T-helper 22 cell (primary cell): ENCODE data around the gene GPR139.

ENCODE experiments used
- DNase-seq: peaks from one replicate; pipeline ENCODE4 v3.0.0-alpha.2; 2020; ENCODE audit warnings: low read depth

Gene GPR139

GRCh38 chr16:20053336-20053735 is 20.4 kb downstream of the GPR139 start:
- no peak for DNase-seq

- DNase-seq: no peak
These were observed 22.1 kb downstream of the GPR139 start for GRCh38 chr16:20051611-20052010.

GRCh38 chr16:20051147-20051546 is 22.5 kb downstream of the GPR139 start:
- DNase-seq: no peak

- no peak for DNase-seq
These were observed 23.9 kb downstream of the GPR139 start for GRCh38 chr16:20049831-20050230.

- DNase-seq: no peak
These were observed 27.8 kb downstream of the GPR139 start for GRCh38 chr16:20045886-20046285.

- no peak for DNase-seq
These were observed 30.8 kb downstream of the GPR139 start for GRCh38 chr16:20042848-20043247.

GRCh38 chr16:20041924-20042596 is 31.6 kb downstream of the GPR139 start:
- DNase-seq: no peak

- no peak for DNase-seq
These were observed 33.7 kb downstream of the GPR139 start for GRCh38 chr16:20040011-20040410.

GRCh38 chr16:20029611-20030010 is 44.1 kb downstream of the GPR139 start:
- DNase-seq: no peak

- no peak for DNase-seq
These were observed 47.2 kb downstream of the GPR139 start for GRCh38 chr16:20026361-20027072.

- DNase-seq: no peak
These were observed 50.5 kb downstream of the GPR139 start for GRCh38 chr16:20023190-20023589.

- DNase-seq: no peak
These were observed 52.7 kb downstream of the GPR139 start for GRCh38 chr16:20020976-20021375.

- DNase-seq: no peak
These were observed 53.6 kb downstream of the GPR139 start for GRCh38 chr16:20020083-20020482.

GRCh38 chr16:20016234-20016633 is 57.5 kb downstream of the GPR139 start:
- no peak for DNase-seq

- DNase-seq: no peak
These were observed 68.8 kb downstream of the GPR139 start for GRCh38 chr16:20004931-20005330.

- no peak for DNase-seq
These were observed 70.8 kb downstream of the GPR139 start for GRCh38 chr16:20002936-20003335.

- DNase-seq: no peak
These were observed 71.6 kb downstream of the GPR139 start for GRCh38 chr16:20001856-20002707.

- DNase-seq: no peak
These were observed 76.0 kb downstream of the GPR139 start for GRCh38 chr16:19997734-19998133.

GRCh38 chr16:19997264-19997663 is 76.4 kb downstream of the GPR139 start:
- DNase-seq: no peak

GRCh38 chr16:19994466-19995170 is 79.1 kb downstream of the GPR139 start:
- no peak for DNase-seq

- no peak for DNase-seq
These were observed 82.1 kb downstream of the GPR139 start for GRCh38 chr16:19991614-19992013.

GRCh38 chr16:19984135-19984534 is 89.6 kb downstream of the GPR139 start:
- no peak for DNase-seq
